Smooth muscle cell (in vitro differentiated cells): ENCODE results near the gene DPP6. TPM values are rescaled to one million over a fixed set of nuclear protein-coding genes. Genes with fewer than 3 reads are reported as not detected.
A peak's percentile ranks its signal among the peaks of the same experiment; 100 is the strongest.

Experiments
- DNase-seq: peaks from one replicate; lab custom pipeline; 2025; ENCODE audit not compliant: unreplicated experiment; lab: John Stamatoyannopoulos, UW
- H2AFZ ChIP-seq: fragments of 200-600 bp; sonication (generic); 2 replicates; pipeline ENCODE4 v1.6.0; 2016; ENCODE audit warnings: antibody characterized with exemption, low read depth, mild to moderate bottlenecking
- H3F3A ChIP-seq: fragments of 200-600 bp; sonication (generic); 2 replicates; pipeline ENCODE4 v1.6.0; 2017; ENCODE audit warnings: antibody characterized with exemption, low read depth
- H3K27ac ChIP-seq: fragments of 200-600 bp; sonication (generic); 2 replicates; pipeline ENCODE4 v1.5.1; 2016; ENCODE audit warnings: low read depth, mild to moderate bottlenecking
- H3K27me3 ChIP-seq: fragments of 200-600 bp; sonication (generic); 2 replicates; pipeline ENCODE4 v1.6.1; 2016; ENCODE audit warnings: low read depth, mild to moderate bottlenecking
- H3K36me3 ChIP-seq: fragments of 200-600 bp; sonication (generic); 2 replicates; pipeline ENCODE4 v1.5.1; 2016; ENCODE audit warnings: low read depth
- H3K4me1 ChIP-seq: fragments of 200-600 bp; sonication (generic); 2 replicates; pipeline ENCODE4 v1.5.1; 2016; ENCODE audit warnings: low read depth
- H3K4me2 ChIP-seq: fragments of 200-600 bp; sonication (generic); 2 replicates; pipeline ENCODE4 v1.6.0; 2016; ENCODE audit warnings: mild to moderate bottlenecking
- H3K4me3 ChIP-seq: fragments of 200-600 bp; sonication (generic); 2 replicates; pipeline ENCODE4 v1.5.1; 2016; ENCODE audit warnings: mild to moderate bottlenecking
- H3K79me2 ChIP-seq: fragments of 200-600 bp; sonication (generic); 2 replicates; pipeline ENCODE4 v1.6.0; 2016; ENCODE audit warnings: low read depth, mild to moderate bottlenecking
- H3K9ac ChIP-seq: fragments of 200-600 bp; sonication (generic); 2 replicates; pipeline ENCODE4 v1.6.0; 2016; ENCODE audit warnings: low read depth
- H3K9me3 ChIP-seq: fragments of 200-600 bp; sonication (generic); replicated peaks from 2 replicates; pipeline ENCODE4 v1.5.1; 2016; ENCODE audit warnings: low read depth
- H4K20me1 ChIP-seq: fragments of 200-600 bp; sonication (generic); 2 replicates; pipeline ENCODE4 v1.6.0; 2016; ENCODE audit warnings: low read depth
- WGBS: methylation state at CpG from one replicate; pipeline ENCODE4 v1.1.7; 2016; ENCODE audit warnings: low lambda C conversion rate; 5-methylcytosine and 5-hydroxymethylcytosine counted together
- polyA plus RNA-seq: library from polyadenylated mRNA; unstranded; fragments of >200 nt; fragmentation: Nextera tagmentation; extraction: Ambion mirVana; gene quantifications from 2 replicates; pipeline ENCODE4 v1.2.1, GENCODE V29; 2016
- total RNA-seq: library from RNA; depleted of rRNA; stranded (reverse); fragments of >200 nt; gene quantifications from 2 replicates; pipeline ENCODE4 v1.2.3, GENCODE V29; 2014
- TF ChIP-seq, protein P1 (sequence below): fragments of 200-600 bp; sonication (generic); IDR thresholded peaks from 2 replicates; pipeline ENCODE4 v1.5.1; 2017; ENCODE audit warnings: borderline replicate concordance, mild to moderate bottlenecking, antibody characterized with exemption; ENCODE audit not compliant: insufficient read depth, poor library complexity, severe bottlenecking

Gene DPP6
- total and polyA plus RNA-seq, 2 experiments from 2014 or later: 0.72 TPM; not detected in 1

DNA sequence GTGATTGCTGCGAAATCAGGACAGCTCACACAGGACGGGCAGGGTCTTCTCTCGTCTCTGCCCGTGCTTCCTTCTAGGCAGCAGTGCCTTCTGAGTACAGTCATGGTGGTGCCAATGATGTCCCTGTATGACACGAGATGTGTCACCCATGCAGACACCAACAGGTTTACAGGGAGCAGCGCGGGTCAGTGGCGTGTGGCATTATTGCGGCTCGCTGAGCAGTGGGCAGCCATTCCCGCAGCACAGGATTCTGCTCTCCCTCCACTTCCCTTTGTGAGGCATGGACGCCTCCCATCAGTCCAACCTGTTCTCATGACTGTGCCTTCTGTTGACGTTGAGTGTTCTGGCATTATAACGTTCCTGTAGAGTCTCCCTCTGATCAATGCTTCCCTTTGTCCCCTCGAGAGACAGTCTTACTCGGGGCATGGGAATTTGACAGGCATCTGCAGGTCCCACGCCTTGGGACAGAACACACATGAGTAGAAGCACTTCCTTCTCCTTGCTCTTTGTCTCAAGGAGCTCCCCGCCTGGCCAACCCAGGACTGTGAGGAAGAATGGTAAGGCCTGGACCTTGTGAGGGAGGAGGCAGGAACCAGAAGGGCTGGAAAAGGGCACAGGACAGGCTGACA is 731.2 kb downstream of the DPP6 start:
- no peaks in the 10 kb centered on the region for H3K9me3 ChIP-seq
- TF ChIP-seq, protein P1, sequence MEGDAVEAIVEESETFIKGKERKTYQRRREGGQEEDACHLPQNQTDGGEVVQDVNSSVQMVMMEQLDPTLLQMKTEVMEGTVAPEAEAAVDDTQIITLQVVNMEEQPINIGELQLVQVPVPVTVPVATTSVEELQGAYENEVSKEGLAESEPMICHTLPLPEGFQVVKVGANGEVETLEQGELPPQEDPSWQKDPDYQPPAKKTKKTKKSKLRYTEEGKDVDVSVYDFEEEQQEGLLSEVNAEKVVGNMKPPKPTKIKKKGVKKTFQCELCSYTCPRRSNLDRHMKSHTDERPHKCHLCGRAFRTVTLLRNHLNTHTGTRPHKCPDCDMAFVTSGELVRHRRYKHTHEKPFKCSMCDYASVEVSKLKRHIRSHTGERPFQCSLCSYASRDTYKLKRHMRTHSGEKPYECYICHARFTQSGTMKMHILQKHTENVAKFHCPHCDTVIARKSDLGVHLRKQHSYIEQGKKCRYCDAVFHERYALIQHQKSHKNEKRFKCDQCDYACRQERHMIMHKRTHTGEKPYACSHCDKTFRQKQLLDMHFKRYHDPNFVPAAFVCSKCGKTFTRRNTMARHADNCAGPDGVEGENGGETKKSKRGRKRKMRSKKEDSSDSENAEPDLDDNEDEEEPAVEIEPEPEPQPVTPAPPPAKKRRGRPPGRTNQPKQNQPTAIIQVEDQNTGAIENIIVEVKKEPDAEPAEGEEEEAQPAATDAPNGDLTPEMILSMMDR: no peak
- no peak overlapping the region for H2AFZ ChIP-seq
- no peaks in the 10 kb centered on the region for H3K79me2 ChIP-seq
- H3K9ac ChIP-seq: no peak overlapping the region
- no peaks in the 10 kb centered on the region for H3K36me3 ChIP-seq
- no peak for DNase-seq
- no peak overlapping the region for H3K4me3 ChIP-seq
- H3K27me3 ChIP-seq: no peaks in the 10 kb centered on the region
- H3K4me2 ChIP-seq: no peak overlapping the region
- no peaks in the 10 kb centered on the region for H3F3A ChIP-seq
- H3K4me1 ChIP-seq: no peaks in the 10 kb centered on the region
- no peaks in the 10 kb centered on the region for H4K20me1 ChIP-seq
- H3K27ac ChIP-seq: no peak overlapping the region
- WGBS: 84% methylated on average over 18 of the region's 18 CpGs

DNA sequence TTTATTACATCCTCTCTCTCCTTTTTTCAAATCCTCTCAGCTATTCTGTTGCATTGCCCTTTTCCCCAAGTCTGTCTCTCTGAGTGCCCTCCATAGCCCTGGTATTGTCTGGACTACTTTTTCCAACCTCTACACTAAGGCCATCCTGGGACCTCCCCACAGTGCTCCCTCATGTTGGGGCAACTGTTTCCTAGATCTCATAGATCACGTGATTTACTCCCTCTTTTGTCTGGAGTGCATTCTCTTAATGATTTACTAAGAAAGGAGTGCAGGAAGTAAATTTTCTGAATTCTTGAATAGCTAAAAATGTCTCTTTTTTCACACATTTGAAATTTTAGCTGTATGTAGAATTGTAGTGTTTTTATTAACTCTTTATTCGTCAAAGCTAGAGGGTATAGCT is 733.7 kb downstream of the DPP6 start:
- Histone ChIP-seq H3K4me2 (no peak overlapping the region), H2AFZ (no peak overlapping the region), H3K36me3 (no peaks in the 10 kb centered on the region), H3K4me1 (no peaks in the 10 kb centered on the region), H3K4me3 (no peak overlapping the region), H3K27me3 (no peaks in the 10 kb centered on the region), H4K20me1 (no peaks in the 10 kb centered on the region), H3K79me2 (no peaks in the 10 kb centered on the region), H3K27ac (no peak overlapping the region), H3F3A (no peaks in the 10 kb centered on the region), H3K9ac (no peak overlapping the region), H3K9me3 (no peaks in the 10 kb centered on the region)
- DNase-seq: no peak
- 50% methylated on average over 2 of the region's 2 CpGs for WGBS
- TF ChIP-seq, protein P1: no peak

DNA sequence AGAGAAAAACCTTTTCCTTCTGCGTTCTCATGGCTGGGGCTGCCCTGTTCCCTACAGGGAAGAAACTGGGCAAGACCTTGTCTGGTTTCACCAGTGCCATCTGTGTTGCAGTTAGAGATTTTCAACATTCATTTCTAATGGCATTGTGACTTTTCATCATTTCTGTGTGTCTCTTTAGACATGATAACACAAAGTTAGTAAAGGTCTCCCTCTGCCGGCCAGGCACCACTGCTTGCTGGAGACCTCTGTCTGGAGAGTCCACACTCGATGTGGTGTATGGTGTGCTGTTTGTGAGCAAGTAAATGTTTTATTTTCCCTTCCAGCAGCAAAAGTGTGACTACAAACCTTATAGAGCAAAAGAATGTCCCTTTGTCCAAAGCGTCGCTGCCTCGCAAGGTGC is 737.2 kb downstream of the DPP6 start:
- TF ChIP-seq, protein P1: peak; percentile 46
- Histone ChIP-seq H3K9me3 (no peaks in the 10 kb centered on the region), H2AFZ (no peak overlapping the region), H3K4me3 (no peak overlapping the region), H3K4me1 (no peaks in the 10 kb centered on the region), H3K9ac (no peak overlapping the region), H3K27me3 (peaks cover 15% of the 10 kb centered on the region), H3F3A (no peaks in the 10 kb centered on the region), H3K4me2 (no peak overlapping the region), H3K36me3 (no peaks in the 10 kb centered on the region), H3K79me2 (no peaks in the 10 kb centered on the region), H3K27ac (no peak overlapping the region), H4K20me1 (no peaks in the 10 kb centered on the region)
- 70% methylated on average over 6 of the region's 6 CpGs for WGBS
- DNase-seq: no peak

DNA sequence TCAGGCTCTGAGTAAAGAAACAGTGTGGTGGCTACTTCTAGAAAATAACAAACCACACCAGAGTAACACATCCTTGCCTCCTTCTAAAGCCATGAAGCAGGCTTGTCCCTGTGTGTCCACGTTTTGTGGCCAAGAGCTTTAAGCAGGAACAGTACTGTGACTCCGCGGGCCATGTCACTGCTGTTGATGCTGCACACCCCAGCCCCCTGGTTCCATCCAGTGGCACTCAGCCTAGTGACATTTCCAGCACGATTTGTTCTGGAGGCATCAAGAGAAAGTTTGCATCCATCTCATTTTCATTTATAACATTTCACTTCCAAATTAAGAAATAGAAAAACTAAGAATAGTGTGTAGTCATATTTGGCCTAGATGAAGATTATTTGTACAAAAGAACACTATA is 739.4 kb downstream of the DPP6 start:
- no peaks in the 10 kb centered on the region for H3F3A ChIP-seq
- 75% methylated on average over 4 of the region's 4 CpGs for WGBS
- no peak overlapping the region for H3K4me3 ChIP-seq
- no peak overlapping the region for H2AFZ ChIP-seq
- TF ChIP-seq, protein P1: no peak
- no peaks in the 10 kb centered on the region for H3K4me1 ChIP-seq
- H4K20me1 ChIP-seq: no peaks in the 10 kb centered on the region
- no peaks in the 10 kb centered on the region for H3K79me2 ChIP-seq
- no peaks in the 10 kb centered on the region for H3K9me3 ChIP-seq
- H3K36me3 ChIP-seq: no peaks in the 10 kb centered on the region
- no peak overlapping the region for H3K4me2 ChIP-seq
- H3K9ac ChIP-seq: no peak overlapping the region
- no peak overlapping the region for H3K27ac ChIP-seq
- H3K27me3 ChIP-seq: peaks cover 21% of the 10 kb centered on the region
- no peak for DNase-seq
